ENCODE results near the gene PARP14.
A peak's percentile ranks its signal among the peaks of the same experiment; 100 is the strongest.
"Not testable (repeated sequence)": the region's sequence is repeated elsewhere in the genome, so short reads cannot be mapped to it uniquely, and the experiment has no call there.

The PARP14 gene

DNA sequence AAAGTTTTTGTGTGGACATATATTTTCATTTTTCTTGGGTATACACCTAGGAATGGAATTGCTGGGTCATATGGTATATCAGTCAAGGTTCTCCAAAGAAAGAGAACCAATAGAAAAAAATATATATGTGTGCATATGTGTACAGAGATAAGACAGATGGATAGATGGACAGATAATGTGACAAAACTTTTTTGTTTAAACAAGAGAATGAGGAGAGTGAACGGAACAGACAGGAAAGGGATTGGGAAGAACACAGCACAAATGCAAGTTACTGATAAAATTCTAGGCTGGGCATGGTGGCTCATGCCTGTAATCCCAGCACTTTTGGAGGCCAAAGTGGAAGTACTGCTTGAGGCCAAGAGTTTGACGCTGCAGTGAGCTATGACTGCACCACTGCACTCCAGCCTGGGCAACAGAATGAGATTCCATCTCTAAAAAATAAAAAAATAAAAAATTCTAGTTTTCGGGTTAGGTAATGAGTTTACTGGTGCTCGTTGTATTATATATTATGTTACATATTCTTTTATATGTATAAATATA, 63.0 kb downstream of the PARP14 start:
- intact Hi-C loops (cut with DNase I; ENCODE audit: low total_unique reads), result no loop called here
- Histone ChIP-seq H3K4me1 (no peaks in the 10 kb centered on the region), H3K27me3 (no peaks in the 10 kb centered on the region), H3K36me3 (peaks cover 20 to 37% (median 30%) of the 10 kb centered on the region in 3 donors), H3K9me3 (no peaks in the 10 kb centered on the region), H3K27ac (no peak overlapping the region), H3K4me3 (no peak overlapping the region)
- TF ChIP-seq, protein P1, sequence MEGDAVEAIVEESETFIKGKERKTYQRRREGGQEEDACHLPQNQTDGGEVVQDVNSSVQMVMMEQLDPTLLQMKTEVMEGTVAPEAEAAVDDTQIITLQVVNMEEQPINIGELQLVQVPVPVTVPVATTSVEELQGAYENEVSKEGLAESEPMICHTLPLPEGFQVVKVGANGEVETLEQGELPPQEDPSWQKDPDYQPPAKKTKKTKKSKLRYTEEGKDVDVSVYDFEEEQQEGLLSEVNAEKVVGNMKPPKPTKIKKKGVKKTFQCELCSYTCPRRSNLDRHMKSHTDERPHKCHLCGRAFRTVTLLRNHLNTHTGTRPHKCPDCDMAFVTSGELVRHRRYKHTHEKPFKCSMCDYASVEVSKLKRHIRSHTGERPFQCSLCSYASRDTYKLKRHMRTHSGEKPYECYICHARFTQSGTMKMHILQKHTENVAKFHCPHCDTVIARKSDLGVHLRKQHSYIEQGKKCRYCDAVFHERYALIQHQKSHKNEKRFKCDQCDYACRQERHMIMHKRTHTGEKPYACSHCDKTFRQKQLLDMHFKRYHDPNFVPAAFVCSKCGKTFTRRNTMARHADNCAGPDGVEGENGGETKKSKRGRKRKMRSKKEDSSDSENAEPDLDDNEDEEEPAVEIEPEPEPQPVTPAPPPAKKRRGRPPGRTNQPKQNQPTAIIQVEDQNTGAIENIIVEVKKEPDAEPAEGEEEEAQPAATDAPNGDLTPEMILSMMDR (IDR thresholded peaks at IDR 0.05), result no peak
- DNase-seq, result no peak

DNA sequence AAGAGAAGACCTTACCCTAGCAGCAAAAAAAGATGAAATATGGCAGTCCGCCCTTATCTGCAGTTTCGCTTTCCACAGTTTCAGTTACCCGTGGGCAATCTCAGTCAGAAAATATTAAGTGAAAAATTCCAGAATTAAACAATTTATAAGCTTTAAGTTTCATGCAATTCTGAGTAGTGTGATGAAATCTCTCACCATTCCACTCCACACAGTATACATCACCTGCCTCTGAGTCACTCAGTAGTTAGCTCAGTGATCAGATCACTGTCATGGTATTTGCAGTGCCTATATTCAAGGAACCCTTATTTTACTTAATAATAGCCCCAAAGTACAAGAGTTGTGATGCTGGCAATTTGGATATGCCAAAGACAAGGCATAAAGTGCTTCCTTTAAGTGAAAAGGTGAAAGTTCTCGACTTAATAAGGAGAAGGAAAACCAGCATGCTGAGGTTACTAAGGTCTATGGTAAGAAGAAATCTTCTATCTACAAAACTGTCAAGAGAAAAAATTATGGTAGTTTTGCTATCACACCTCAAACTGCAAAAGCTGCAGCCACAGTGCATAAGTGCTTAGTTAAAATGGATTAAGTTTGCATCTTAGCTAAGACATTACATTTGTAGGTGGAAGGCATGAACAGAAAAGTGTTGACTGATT, 64.9 kb downstream of the PARP14 start:
- intact Hi-C loops (cut with DNase I; ENCODE audit: low total_unique reads), result no loop called here
- TF ChIP-seq, protein P1 (IDR thresholded peaks at IDR 0.05), result no peak
- H3K4me3 ChIP-seq, result no peak overlapping the region
- no peaks in the 10 kb centered on the region for H3K4me1 ChIP-seq
- no peak overlapping the region for H3K27ac ChIP-seq
- no peak for DNase-seq
- H3K27me3 ChIP-seq, result no peaks in the 10 kb centered on the region
- H3K9me3 ChIP-seq, result no peaks in the 10 kb centered on the region
- H3K36me3 ChIP-seq, result peaks cover 20 to 28% (median 22%) of the 10 kb centered on the region in 3 donors

DNA sequence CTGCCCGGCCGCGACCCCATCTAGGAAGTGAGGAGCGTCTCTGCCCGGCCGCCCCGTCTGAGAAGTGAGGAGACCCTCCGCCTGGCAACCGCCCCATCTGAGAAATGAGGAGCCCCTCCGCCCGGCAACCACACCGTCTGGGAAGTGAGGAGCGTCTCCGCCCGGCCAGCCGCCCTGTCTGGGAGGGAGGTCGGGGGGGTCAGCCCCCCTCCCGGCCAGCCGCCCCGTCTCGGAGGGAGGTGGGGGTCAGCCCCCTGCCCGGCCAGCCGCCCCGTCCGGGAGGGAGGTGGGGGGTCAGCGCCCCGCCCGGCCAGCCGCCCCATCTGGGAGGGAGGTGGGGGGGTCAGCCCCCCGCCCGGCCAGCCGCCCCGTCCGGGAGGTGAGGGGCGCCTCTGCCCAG, 66.7 kb downstream of the PARP14 start:
- H3K27ac ChIP-seq; intact Hi-C loops (cut with DNase I; ENCODE audit: low total_unique reads): not testable (repeated sequence)

DNA sequence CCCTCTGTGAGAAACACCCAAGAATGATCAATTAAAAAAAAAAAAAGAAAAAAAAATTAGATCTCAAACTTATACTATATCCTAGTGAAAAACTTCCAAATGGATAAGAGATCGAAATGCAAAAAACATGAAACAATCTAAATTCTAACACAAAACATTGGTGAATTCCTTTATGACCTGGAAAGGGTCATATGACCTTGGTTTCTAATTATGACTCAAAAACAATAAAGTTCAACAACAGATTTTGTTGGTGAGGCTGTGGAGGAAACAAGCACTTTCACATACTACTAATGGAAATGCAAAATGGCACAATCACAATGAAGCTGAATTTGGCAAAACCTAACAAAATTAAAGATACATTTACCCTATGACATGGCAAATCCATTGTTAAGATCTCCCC, 67.7 kb downstream of the PARP14 start:
- H3K36me3 ChIP-seq, result peaks cover 13 to 24% (median 20%) of the 10 kb centered on the region in 3 donors
- intact Hi-C loops (cut with DNase I; ENCODE audit: low total_unique reads), result no loop called here
- no peak overlapping the region for H3K27ac ChIP-seq
- H3K9me3 ChIP-seq, result no peaks in the 10 kb centered on the region
- no peaks in the 10 kb centered on the region for H3K4me1 ChIP-seq
- TF ChIP-seq, protein P1 (IDR thresholded peaks at IDR 0.05), result no peak
- no peak overlapping the region for H3K4me3 ChIP-seq
- DNase-seq, result no peak
- no peaks in the 10 kb centered on the region for H3K27me3 ChIP-seq

More for the DNA sequence above, 66.7 kb downstream of the PARP14 start:
- H3K27me3 ChIP-seq, H3K9me3 ChIP-seq, DNase-seq, H3K4me1 ChIP-seq, H3K4me3 ChIP-seq: not testable (repeated sequence)
- peaks cover 22 to 30% (median 28%) of the 10 kb centered on the region in 3 donors for H3K36me3 ChIP-seq

DNA sequence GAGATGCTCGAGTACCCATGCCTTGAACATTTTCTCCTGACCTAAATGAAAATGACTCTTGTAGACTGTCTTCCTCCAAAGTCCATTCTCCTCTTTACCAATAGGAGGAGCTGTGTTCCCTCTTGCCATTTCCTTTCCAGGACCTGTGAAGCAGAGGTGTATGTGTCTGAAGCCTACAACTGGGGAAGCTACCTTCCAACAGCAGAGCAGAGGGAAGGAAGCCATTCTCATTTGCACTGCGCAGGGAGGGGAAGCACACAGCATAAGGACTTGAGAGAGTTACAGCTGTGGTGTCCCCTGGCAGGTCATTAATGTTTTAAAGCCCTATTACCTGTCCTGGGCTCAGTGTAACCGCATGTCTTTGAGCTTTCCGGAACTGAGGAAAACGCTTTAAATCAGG, 74.3 kb downstream of the PARP14 start:
- TF ChIP-seq, protein P1 (IDR thresholded peaks at IDR 0.05), result peak; percentile 36 to 53
- H3K27me3 ChIP-seq, result no peaks in the 10 kb centered on the region
- H3K4me3 ChIP-seq, result no peak overlapping the region
- no peak overlapping the region for H3K27ac ChIP-seq
- H3K36me3 ChIP-seq, result peaks cover 25 to 42% (median 28%) of the 10 kb centered on the region in 3 donors
- H3K4me1 ChIP-seq, result no peaks in the 10 kb centered on the region
- no peak for DNase-seq
- no peaks in the 10 kb centered on the region for H3K9me3 ChIP-seq
- intact Hi-C loops (cut with DNase I; ENCODE audit: low total_unique reads), result no loop called here

DNA sequence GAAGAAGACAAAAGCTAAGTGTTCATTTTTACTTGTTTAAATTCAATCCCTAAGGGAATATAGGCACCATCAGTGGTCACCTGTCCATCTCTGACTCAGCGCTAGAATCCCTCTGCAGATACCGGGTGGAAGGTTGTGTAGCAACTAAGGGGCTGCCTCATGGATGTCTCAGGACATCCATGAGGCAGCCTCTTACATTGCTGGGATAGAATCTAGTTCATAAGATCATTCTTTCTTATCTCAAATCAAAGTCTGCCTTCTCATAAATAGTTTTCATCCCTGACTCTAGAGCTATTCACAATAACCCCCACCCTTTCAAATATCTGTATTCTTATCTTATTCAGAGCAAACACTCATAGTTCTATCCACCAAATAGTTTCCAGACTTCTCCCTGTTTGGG, 74.9 kb downstream of the PARP14 start:
- H3K4me1 ChIP-seq, result no peaks in the 10 kb centered on the region
- TF ChIP-seq, protein P1 (IDR thresholded peaks at IDR 0.05), result no peak
- intact Hi-C loops (cut with DNase I; ENCODE audit: low total_unique reads), result no loop called here

More for the DNA sequence above, 74.9 kb downstream of the PARP14 start:
- Histone ChIP-seq H3K36me3 (peaks cover 22 to 42% (median 25%) of the 10 kb centered on the region in 3 donors), H3K9me3 (no peaks in the 10 kb centered on the region), H3K4me3 (no peak overlapping the region), H3K27me3 (no peaks in the 10 kb centered on the region), H3K27ac (no peak overlapping the region)
- no peak for DNase-seq
